Hematopoietic multipotent progenitor cell treated with erythropoietin and hydrocortisone succinate and interleukin-3 and kit ligand, for 8 days (in vitro differentiated cells): ENCODE results near the gene WDR36.
"Not testable (repeated sequence)": the region's sequence is repeated elsewhere in the genome, so short reads cannot be mapped to it uniquely, and the experiment has no call there.

Source experiments
- DNase-seq: peaks from one replicate; pipeline ENCODE4 v3.0.0-alpha.2; 2015

Gene WDR36

DNA sequence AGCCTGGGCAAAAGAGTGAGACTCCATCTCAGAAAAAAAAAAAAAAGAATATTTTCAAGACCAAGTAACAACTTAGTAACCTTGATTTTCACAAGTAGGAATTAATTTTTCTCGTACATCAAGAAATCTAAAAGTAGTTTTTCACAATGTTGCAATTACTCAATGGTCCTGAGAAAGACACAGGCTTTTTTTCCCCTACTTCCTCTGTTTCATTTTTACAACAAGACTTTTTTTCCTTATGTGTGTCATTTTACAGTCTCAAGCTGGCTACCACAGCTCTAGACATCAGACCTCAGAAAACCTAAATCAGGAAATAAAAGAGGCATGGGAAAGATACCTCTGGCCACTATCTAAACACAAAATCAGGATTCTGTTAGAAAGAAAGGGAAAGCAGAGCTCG is 45.9 kb downstream of the WDR36 start:
- DNase-seq = no peak

DNA sequence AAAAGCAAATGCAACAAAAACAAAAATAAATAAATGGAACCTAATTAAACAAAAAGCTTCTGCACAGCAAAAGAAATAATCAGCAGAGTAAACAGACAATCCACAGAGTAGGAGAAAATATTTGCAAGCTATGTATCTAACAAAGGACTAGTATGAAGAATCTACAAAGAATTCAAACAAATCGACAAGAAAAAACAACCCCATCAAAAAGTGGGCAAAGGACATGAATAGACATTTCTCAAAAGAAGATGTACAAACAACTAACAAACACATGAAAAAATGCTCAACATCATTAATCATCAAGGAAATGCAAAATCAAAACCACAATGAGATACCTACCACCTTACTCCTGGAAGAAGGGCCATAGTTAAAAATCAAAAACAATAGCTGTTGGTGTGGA is 49.3 kb downstream of the WDR36 start:
- DNase-seq = not testable (repeated sequence)

DNA sequence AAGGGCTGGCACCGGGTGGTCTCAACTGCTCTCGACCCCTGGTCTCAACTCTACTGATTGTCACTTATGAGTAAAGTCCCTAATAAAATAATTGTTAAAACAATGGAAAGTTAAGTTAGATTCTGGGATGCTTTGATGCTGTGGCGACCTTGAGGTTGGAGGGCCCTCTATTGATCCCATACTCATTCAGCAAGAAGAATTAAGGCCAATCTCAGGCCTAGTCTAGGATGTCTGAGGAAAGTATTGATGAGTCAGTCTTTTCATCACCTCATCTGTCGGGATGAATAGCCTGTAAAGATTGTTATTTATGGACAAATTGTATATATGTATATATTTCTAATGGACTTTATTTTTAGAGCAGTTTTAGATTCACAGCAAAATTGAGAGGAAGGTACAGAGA is 50.8 kb downstream of the WDR36 start:
- DNase-seq = no peak

GRCh38 chr5:111143910-111144309 is 51.8 kb downstream of the WDR36 start:
- no peak for DNase-seq

GRCh38 chr5:111144352-111144930 is 52.3 kb downstream of the WDR36 start:
- DNase-seq = no peak

DNA sequence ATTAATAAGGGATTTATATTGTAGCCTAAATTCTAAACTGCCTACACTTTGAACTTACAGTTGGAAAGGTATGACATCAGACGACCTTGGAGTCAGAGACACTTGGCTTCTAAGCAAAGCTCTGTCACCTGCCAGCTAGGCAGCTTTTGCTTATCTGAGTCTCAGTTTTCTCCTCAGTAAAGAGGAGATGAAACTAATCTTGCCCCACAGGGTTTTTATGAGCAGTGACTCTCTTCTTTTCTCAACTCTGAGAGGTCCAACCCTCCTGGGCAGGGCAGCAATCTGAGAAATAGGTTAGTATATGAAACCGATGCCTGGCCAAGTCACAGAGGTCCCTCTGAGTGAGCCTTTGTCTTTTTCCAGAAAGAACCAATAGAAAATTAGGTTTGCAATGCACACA is 53.9 kb downstream of the WDR36 start:
- no peak for DNase-seq

DNA sequence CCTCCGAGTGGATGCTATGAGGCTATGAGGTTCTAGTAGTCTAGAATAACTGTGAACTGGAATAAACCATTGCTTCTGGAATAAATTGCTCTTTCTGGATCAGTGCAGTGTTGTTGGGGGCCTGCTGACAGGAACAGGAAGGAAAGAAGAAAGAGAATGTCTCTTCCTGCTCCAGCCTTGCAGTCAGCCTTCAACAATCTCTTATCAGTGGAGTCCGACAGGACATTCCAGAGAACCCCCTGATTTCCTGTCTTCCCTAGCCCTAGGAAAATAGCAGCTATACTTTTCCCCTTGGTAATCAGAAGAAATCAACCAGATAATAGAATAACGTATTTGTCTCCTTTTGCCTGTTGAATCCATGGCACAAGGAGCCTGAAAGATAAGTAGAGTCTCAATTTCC is 55.4 kb downstream of the WDR36 start:
- DNase-seq = no peak

- DNase-seq = no peak
Measured at GRCh38 chr5:111151998-111152397, 59.9 kb downstream of the WDR36 start.

- no peak for DNase-seq
Measured at GRCh38 chr5:111153483-111153882, 61.3 kb downstream of the WDR36 start.

GRCh38 chr5:111153945-111154344 is 61.8 kb downstream of the WDR36 start:
- no peak for DNase-seq

DNA sequence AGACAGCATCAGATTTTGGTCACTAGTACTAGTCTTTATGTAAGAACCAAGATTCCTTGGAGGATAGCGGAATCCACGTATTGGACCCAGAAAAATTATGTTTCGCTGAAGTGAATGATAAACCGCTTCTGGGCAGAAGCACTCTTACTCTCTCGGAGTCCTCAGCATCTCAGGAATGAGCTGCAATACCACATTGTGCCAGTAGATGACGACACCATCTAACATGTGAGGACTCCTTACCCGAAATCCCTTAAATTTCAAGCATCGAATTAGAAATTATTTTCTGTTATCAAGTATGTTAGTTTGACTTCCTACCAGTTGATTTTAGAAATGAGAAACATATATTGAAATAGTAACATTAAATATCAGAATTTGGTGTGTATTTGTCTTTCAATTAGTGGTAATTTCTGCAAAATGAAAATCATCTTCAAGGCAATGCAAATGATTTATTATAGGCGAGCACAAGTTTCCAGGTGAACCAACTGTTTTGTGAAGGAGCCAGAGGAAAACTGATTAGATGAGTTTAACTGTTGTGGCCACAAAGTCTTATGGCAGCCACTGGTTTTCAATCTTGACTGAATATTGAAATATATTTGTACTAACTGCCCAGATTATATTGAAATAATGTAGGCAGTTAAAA is 66.1 kb downstream of the WDR36 start:
- DNase-seq = peak; percentile 78

DNA sequence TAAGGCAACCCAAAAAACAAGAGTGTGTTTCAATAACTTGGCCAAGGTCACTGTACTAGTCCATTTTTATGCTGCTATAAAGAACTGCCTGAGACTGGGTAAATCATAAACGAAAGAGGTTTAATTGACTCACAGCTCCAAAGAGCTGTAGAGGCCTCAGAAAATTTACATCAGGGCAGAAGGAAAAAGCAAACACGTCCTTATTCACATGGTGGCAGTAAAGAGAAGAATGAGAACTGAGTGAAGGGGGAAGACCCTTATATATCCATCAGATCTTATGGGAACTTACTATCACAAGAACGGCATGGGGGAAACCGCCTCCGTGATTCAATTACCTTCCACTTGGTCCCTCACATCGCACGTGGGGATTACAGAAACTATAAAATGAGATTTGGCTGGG is 67.7 kb downstream of the WDR36 start:
- no peak for DNase-seq

DNA sequence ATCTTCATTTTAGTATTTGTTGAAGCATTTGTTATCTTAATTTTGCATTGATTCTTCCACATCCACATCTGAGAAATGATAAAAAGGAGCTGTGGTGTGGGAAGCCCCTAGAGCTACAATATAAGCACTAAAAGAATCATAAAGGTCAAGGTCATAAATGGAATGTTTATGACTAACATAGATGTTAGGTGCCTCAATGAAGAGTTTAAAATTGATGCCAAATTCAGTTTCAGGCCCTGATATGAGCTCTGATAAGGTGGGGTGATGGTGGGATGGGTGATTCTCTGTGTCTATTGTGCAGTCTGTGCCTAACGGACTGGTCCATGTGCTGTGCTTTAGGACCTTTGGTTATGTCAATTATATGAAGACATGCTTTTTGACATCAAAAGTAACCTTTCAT is 70.9 kb downstream of the WDR36 start:
- DNase-seq = no peak

- no peak for DNase-seq
Measured at GRCh38 chr5:111165058-111165457, 72.9 kb downstream of the WDR36 start.

GRCh38 chr5:111167551-111167950 is 75.4 kb downstream of the WDR36 start:
- DNase-seq = no peak

GRCh38 chr5:111168608-111169007 is 76.5 kb downstream of the WDR36 start:
- no peak for DNase-seq

- DNase-seq = no peak
Measured at GRCh38 chr5:111169269-111169668, 77.1 kb downstream of the WDR36 start.

GRCh38 chr5:111170279-111170678 is 78.1 kb downstream of the WDR36 start:
- DNase-seq = no peak

- DNase-seq = no peak
Measured at GRCh38 chr5:111172504-111172903, 80.4 kb downstream of the WDR36 start.

DNA sequence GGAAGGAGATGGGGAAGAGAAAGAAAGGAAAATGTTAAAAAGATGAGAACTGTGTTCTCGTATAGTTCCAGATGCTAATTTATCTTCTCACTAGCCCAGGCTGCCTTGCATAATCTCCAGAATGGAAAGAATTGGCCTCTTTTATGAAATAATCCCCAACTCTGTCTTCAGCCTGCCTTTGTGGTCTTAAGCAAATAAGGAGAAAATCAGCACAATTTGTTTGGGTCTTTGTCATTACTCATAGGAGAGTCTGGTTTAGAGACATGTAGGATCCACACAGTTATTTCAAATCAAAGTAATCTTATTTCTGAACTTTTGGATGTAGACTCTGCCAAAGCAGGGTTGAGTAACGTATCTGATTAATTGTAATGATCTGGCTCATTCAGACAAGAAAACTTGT is 81.3 kb downstream of the WDR36 start:
- no peak for DNase-seq
